H1 (cell line): ENCODE measurements around the gene ARHGEF10L. TPM values are rescaled to one million over a fixed set of nuclear protein-coding genes. Genes with fewer than 3 reads are reported as not detected.
A peak's percentile ranks its signal among the peaks of the same experiment; 100 is the strongest.
"Not testable (repeated sequence)": the region's sequence is repeated elsewhere in the genome, so short reads cannot be mapped to it uniquely, and the experiment has no call there.

Experiments
- CTCF ChIA-PET: fragments of 300-600 bp; sonication (Branson Sonifier 250); formaldehyde crosslinking; loops from one replicate; lab custom pipeline; 2021; ENCODE audit not compliant: partially characterized antibody; lab: Charles Lee
- POLR2A ChIA-PET: fragments of 300-600 bp; sonication (Branson Sonifier 250); formaldehyde crosslinking; loops from one replicate; lab custom pipeline; 2021; ENCODE audit warnings: inconsistent platforms; ENCODE audit not compliant: partially characterized antibody; lab: Charles Lee
- DNase-seq, 2 experiments: peaks; one replicate each; pipeline versions ENCODE4 v3.0.0 to v3.0.0-alpha.2; 2010 to 2022; ENCODE audit warnings: low spot score in 2 of 2, low read depth in 1 of 2, mixed read lengths in 1 of 2
- FAIRE-seq: peaks from 2 replicates; lab custom pipeline; 2011; peaks lifted over from hg19 to GRCh38; lab: Jason Lieb, UNC
- H2AFZ ChIP-seq: 2 replicates; pipeline ENCODE4 v1.8.1; 2012; ENCODE audit warnings: low read length, inconsistent platforms
- H2AK5ac ChIP-seq: 2 replicates; pipeline ENCODE4 v1.6.1; 2013; ENCODE audit warnings: low read depth, low read length
- H2BK120ac ChIP-seq: replicated peaks from 2 replicates; pipeline ENCODE3; 2013; ENCODE audit warnings: low read depth, low read length, inconsistent platforms
- H2BK12ac ChIP-seq: 2 replicates; pipeline ENCODE4 v1.6.1; 2013; ENCODE audit warnings: low read depth, low read length
- H2BK15ac ChIP-seq: 2 replicates; pipeline ENCODE4 v1.6.1; 2013; ENCODE audit warnings: low read length
- H2BK20ac ChIP-seq: 2 replicates; pipeline ENCODE4 v1.6.1; 2013; ENCODE audit warnings: low read length
- H2BK5ac ChIP-seq: 2 replicates; pipeline ENCODE4 v1.6.1; 2013; ENCODE audit warnings: low read depth, low read length
- H3K14ac ChIP-seq: 2 replicates; pipeline ENCODE4 v1.6.1; 2013; ENCODE audit warnings: inconsistent platforms; ENCODE audit not compliant: insufficient read length
- H3K18ac ChIP-seq: 2 replicates; pipeline ENCODE4 v1.6.1; 2013; ENCODE audit warnings: low read length; ENCODE audit errors: extremely low read depth
- H3K23ac ChIP-seq: 2 replicates; pipeline ENCODE4 v1.6.1; 2013; ENCODE audit warnings: inconsistent platforms; ENCODE audit not compliant: insufficient read length
- H3K23me2 ChIP-seq: 2 replicates; pipeline ENCODE4 v1.6.1; 2013; ENCODE audit warnings: low read depth, low read length
- H3K27ac ChIP-seq: 2 replicates; pipeline ENCODE4 v1.6.1; 2011; ENCODE audit warnings: low read depth, low read length, inconsistent platforms
- H3K27me3 ChIP-seq, 4 experiments: replicated peaks in 1 of 4; 1 replicate in 1 of 4; 2 replicates in 3 of 4; pipeline versions ENCODE4 v1.6.1 to v1.8.1; 2011 to 2013; ENCODE audit warnings: low read length in 3 of 4, mild to moderate bottlenecking in 3 of 4, inconsistent platforms in 2 of 4, mixed read lengths in 2 of 4, moderate library complexity in 1 of 4; ENCODE audit not compliant: control insufficient read depth in 3 of 4, insufficient read depth in 3 of 4; ENCODE audit errors: extremely low read depth in 1 of 4
- H3K36me3 ChIP-seq, 4 experiments: 2 replicates each; pipeline versions ENCODE4 v1.6.1 to v1.8.1; 2011 to 2013; ENCODE audit warnings: mild to moderate bottlenecking in 4 of 4, low read length in 3 of 4, moderate library complexity in 2 of 4, control low read depth in 1 of 4, inconsistent platforms in 1 of 4; ENCODE audit not compliant: insufficient read depth in 4 of 4, control insufficient read depth in 2 of 4
- H3K4ac ChIP-seq: replicated peaks from 2 replicates; pipeline ENCODE3; 2013; ENCODE audit warnings: low read length, low read depth, mixed read lengths, inconsistent platforms; ENCODE audit not compliant: insufficient read length
- H3K4me1 ChIP-seq, 4 experiments: replicated peaks in 1 of 4; 1 replicate in 1 of 4; 2 replicates in 3 of 4; pipeline versions ENCODE4 v1.6.1 to v1.8.1; 2011 to 2013; ENCODE audit warnings: low read length in 3 of 4, inconsistent platforms in 2 of 4, mixed read lengths in 1 of 4; ENCODE audit not compliant: insufficient read depth in 4 of 4, control insufficient read depth in 3 of 4
- H3K4me2 ChIP-seq, 2 experiments: 2 replicates each; pipeline versions ENCODE4 v1.6.1 to v1.8.1; 2011 to 2013; ENCODE audit warnings: low read depth in 2 of 2, low read length in 2 of 2, control low read depth in 1 of 2, inconsistent platforms in 1 of 2, mild to moderate bottlenecking in 1 of 2; ENCODE audit not compliant: insufficient read depth in 1 of 2
- H3K4me3 ChIP-seq, 4 experiments: fragments of 200-600, 300-600 bp in 1 of 4; sonication (generic), shearing (Covaris generic), sonication (Bioruptor Twin) in 1 of 4; 2 replicates each; pipeline versions ENCODE4 v1.5.1 to v1.8.1; 2011 to 2016; ENCODE audit warnings: low read length in 4 of 4, low read depth in 3 of 4, control low read depth in 2 of 4, inconsistent platforms in 2 of 4, mild to moderate bottlenecking in 2 of 4, mixed read lengths in 1 of 4, moderate library complexity in 1 of 4; ENCODE audit not compliant: insufficient read depth in 2 of 4; ENCODE audit errors: extremely low read depth in 1 of 4
- H3K56ac ChIP-seq: replicated peaks from 2 replicates; pipeline ENCODE3; 2013; ENCODE audit warnings: low read depth, mild to moderate bottlenecking, mixed read lengths, low read length, inconsistent platforms; ENCODE audit not compliant: insufficient read length
- H3K79me1 ChIP-seq: 2 replicates; pipeline ENCODE4 v1.6.1; 2013; ENCODE audit warnings: low read depth, low read length, control low read depth
- H3K79me2 ChIP-seq, 2 experiments: 2 replicates each; pipeline versions ENCODE4 v1.6.1 to v1.8.1; 2012 to 2013; ENCODE audit warnings: low read length in 2 of 2, mild to moderate bottlenecking in 2 of 2, inconsistent platforms in 1 of 2; ENCODE audit not compliant: insufficient read depth in 2 of 2, control insufficient read depth in 1 of 2
- H3K9ac ChIP-seq, 4 experiments: replicated peaks in 1 of 4; 1 replicate in 1 of 4; 2 replicates in 3 of 4; pipeline versions ENCODE4 v1.6.1 to v1.8.1; 2011 to 2013; ENCODE audit warnings: low read depth in 3 of 4, low read length in 3 of 4, control low read depth in 2 of 4, mild to moderate bottlenecking in 2 of 4, moderate library complexity in 2 of 4, inconsistent platforms in 1 of 4; ENCODE audit errors: extremely low read depth in 1 of 4
- H3K9me3 ChIP-seq, 2 experiments: 2 replicates each; pipeline versions ENCODE4 v1.6.1 to v1.8.1; 2012 to 2013; ENCODE audit warnings: mild to moderate bottlenecking in 2 of 2, moderate library complexity in 2 of 2, control low read depth in 1 of 2, inconsistent platforms in 1 of 2, low read depth in 1 of 2, low read length in 1 of 2, mixed read lengths in 1 of 2; ENCODE audit not compliant: insufficient read depth in 2 of 2
- H4K20me1 ChIP-seq, 2 experiments: replicated peaks in 1 of 2; 2 replicates each; pipeline versions ENCODE3 to v1.8.1; 2011 to 2013; ENCODE audit warnings: inconsistent platforms in 2 of 2, low read length in 2 of 2, mild to moderate bottlenecking in 1 of 2; ENCODE audit not compliant: insufficient read depth in 2 of 2, control insufficient read depth in 1 of 2
- H4K5ac ChIP-seq: 2 replicates; pipeline ENCODE4 v1.6.1; 2013; ENCODE audit warnings: low read length, low read depth, mixed read lengths, inconsistent platforms; ENCODE audit not compliant: insufficient read length
- H4K8ac ChIP-seq: 2 replicates; pipeline ENCODE4 v1.8.0; 2013; ENCODE audit warnings: mild to moderate bottlenecking, moderate library complexity, low read length, inconsistent platforms; ENCODE audit not compliant: insufficient read depth; ENCODE audit errors: extremely low read depth
- H4K91ac ChIP-seq: replicated peaks from 2 replicates; pipeline ENCODE3; 2013; ENCODE audit warnings: low read length, mixed read lengths, inconsistent platforms; ENCODE audit not compliant: insufficient read length
- WGBS, 2 experiments: shearing (Covaris generic) in 1 of 2; methylation state at CpG; one replicate each; pipeline versions ENCODE4 v1.1.6 to v1.1.7; 2013 to 2015; ENCODE audit warnings: low lambda C conversion rate in 2 of 2, mixed read lengths in 2 of 2, inconsistent platforms in 1 of 2, low coverage in 1 of 2, missing lambda C conversion rate in 1 of 2; ENCODE audit not compliant: insufficient replicate concordance in 2 of 2, insufficient coverage in 1 of 2, insufficient read length in 1 of 2; ENCODE audit errors: extremely low coverage in 1 of 2, missing lambda C conversion rate in 1 of 2; 5-methylcytosine and 5-hydroxymethylcytosine counted together
- polyA plus RNA-seq, 7 experiments: library from polyadenylated mRNA; depleted of rRNA in 3 of 7; stranded (reverse) in 5 of 7; unstranded in 2 of 7; fragments of >200 nt in 5 of 7; fragments of 200-250 nt in 2 of 7; gene quantifications; 1 replicate in 5 of 7; 2 replicates in 1 of 7; 4 replicates in 1 of 7; pipeline versions ENCODE4 v1.2.1 to v1.2.3, GENCODE V29; 2011 to 2013; ENCODE audit warnings: missing spikeins in 2 of 7, mixed read lengths in 2 of 7
- total RNA-seq: library from RNA; stranded (reverse); fragmentation: NEBNext Ultra II Directional; extraction: Animal tissue kit (Norgen Biotek cat#: 25700); gene quantifications from 2 replicates; pipeline ENCODE4 v1.2.1, GENCODE V29; 2021

The ARHGEF10L gene
- total and polyA plus RNA-seq, 2 of the 8 experiments (the other 6 are each of a cell fraction or from before 2014, with no cell fraction given) = 33.6 to 39.6 TPM

DNA sequence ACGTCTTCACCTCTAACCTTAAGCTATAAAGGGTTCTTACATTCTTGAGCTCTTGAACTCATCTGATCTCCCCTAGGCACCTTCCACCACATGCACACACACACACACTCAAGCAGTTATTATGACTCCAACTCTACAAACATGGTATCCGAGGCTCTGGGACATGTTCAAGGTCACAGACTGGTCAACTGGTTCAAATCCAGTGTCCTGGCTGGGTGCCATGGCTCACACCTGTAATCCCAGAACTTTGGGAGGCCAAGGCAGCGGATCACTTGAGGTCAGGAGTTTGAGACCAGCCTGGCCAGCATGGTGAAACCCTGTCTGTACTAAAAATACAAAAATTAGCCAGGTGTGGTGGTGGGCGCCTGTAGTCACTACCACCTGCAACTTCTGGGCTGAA is 32.3 kb upstream of the ARHGEF10L start:
- H2AFZ ChIP-seq, FAIRE-seq, H3K4me1 ChIP-seq, H4K91ac ChIP-seq, H3K79me1 ChIP-seq, H3K36me3 ChIP-seq, H3K14ac ChIP-seq, H3K9ac ChIP-seq, H3K27me3 ChIP-seq, H3K23ac ChIP-seq, H2BK20ac ChIP-seq, H3K56ac ChIP-seq, H3K27ac ChIP-seq, H2AK5ac ChIP-seq, H4K20me1 ChIP-seq, H3K18ac ChIP-seq, H2BK15ac ChIP-seq, H3K4ac ChIP-seq, H2BK5ac ChIP-seq, H2BK120ac ChIP-seq, H3K4me3 ChIP-seq, H4K8ac ChIP-seq, H3K79me2 ChIP-seq, H3K23me2 ChIP-seq, DNase-seq, H4K5ac ChIP-seq, H3K9me3 ChIP-seq, H3K4me2 ChIP-seq: not testable (repeated sequence)
- CTCF ChIA-PET = interaction anchor here (0.8 to 29.1 kb wide), 16 partner anchors 9 to 216 kb away, joined by 3 to 1640 read pairs (median 4); partner anchors contain the start of gene ARHGEF10L
- POLR2A ChIA-PET = interaction anchor here (1.0 to 1.4 kb wide), 3 partner anchors 9 to 103 kb away, joined by 3 to 4 read pairs (median 4); no protein-coding TSS in a partner anchor
- H2BK12ac ChIP-seq = peak overlapping the region; percentile 35; the same call in 1 of the 2 replicates
- 96% methylated on average over 4 of the region's 4 CpGs; no CpG with 5 or more reads in 1 of the 2 experiments for WGBS, 2 experiments
